IPS-20b (cell line): ENCODE measurements around the gene ACD.
A peak's percentile ranks its signal among the peaks of the same experiment; 100 is the strongest.

ENCODE experiments used
- H3K27ac ChIP-seq: one replicate; pipeline ENCODE4 v1.5.1; 2013; ENCODE audit warnings: low read length
- H3K27me3 ChIP-seq: 2 replicates; pipeline ENCODE4 v1.6.1; 2013; ENCODE audit warnings: mild to moderate bottlenecking, low read length, inconsistent platforms; ENCODE audit not compliant: insufficient read depth
- H3K36me3 ChIP-seq: 2 replicates; pipeline ENCODE4 v1.6.1; 2013; ENCODE audit warnings: low read depth, mild to moderate bottlenecking, inconsistent platforms, low read length, moderate library complexity; ENCODE audit not compliant: insufficient read depth
- H3K4me1 ChIP-seq: 2 replicates; pipeline ENCODE4 v1.6.1; 2013; ENCODE audit warnings: mild to moderate bottlenecking, control low read depth, inconsistent platforms, low read length, moderate library complexity; ENCODE audit not compliant: insufficient read depth
- H3K4me3 ChIP-seq: 2 replicates; pipeline ENCODE4 v1.5.1; 2013; ENCODE audit warnings: mild to moderate bottlenecking, low read length, inconsistent platforms
- H3K9ac ChIP-seq: 2 replicates; pipeline ENCODE4 v1.6.1; 2013; ENCODE audit warnings: low read depth, mild to moderate bottlenecking, inconsistent platforms, low read length, moderate library complexity
- H3K9me3 ChIP-seq: 2 replicates; pipeline ENCODE4 v1.6.1; 2013; ENCODE audit warnings: mild to moderate bottlenecking, low read depth, low read length, inconsistent platforms; ENCODE audit not compliant: insufficient read depth

The ACD gene

DNA sequence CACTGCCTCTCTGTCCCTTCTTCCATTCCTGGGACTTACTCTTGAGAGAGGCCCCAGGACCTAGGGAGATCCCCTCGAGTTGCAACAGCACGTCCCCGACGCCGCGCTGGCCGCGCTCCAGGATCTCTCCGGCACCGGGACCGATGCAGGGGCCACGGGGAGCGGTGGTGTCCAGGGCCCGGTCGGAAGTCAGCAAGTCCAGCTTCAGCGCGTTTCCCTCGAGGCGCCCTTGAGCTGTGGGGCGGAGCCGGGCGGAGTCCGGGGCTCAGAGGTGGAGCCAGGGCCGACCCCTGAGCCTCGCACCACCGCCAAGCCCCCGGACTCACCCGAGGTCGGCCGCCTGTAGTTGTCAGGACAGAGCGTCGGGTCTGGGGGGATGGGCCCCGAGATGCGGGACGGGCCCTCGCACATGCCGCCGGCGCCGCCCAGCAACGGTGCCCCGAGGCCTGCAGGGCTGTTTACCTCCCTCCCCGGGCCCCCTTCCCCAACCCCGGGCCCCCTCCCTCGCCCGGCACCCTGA is 6.0 kb upstream of the ACD start:
- Histone ChIP-seq H3K9me3 (no peaks in the 10 kb centered on the region), H3K4me3 (peak overlapping the region; percentile 62), H3K4me1 (0 out of 2 replicates have a peak, but pooled peaks cover 5% of the 10 kb centered on the region), H3K27me3 (peaks cover 18% of the 10 kb centered on the region), H3K9ac (peak overlapping the region; percentile 69; the same call in 1 of the 2 replicates), H3K27ac (no peak overlapping the region), H3K36me3 (no peaks in the 10 kb centered on the region)

- Histone ChIP-seq H3K9ac (peak overlapping the region; percentile 69; the same call in 1 of the 2 replicates), H3K36me3 (no peaks in the 10 kb centered on the region), H3K27me3 (peaks cover 18% of the 10 kb centered on the region), H3K4me1 (0 out of 2 replicates have a peak, but pooled peaks cover 5% of the 10 kb centered on the region), H3K4me3 (peak overlapping the region; percentile 62), H3K27ac (no peak overlapping the region), H3K9me3 (no peaks in the 10 kb centered on the region)
Observed at GRCh38 chr16:67665598-67665997, 5.5 kb upstream of the ACD start.

DNA sequence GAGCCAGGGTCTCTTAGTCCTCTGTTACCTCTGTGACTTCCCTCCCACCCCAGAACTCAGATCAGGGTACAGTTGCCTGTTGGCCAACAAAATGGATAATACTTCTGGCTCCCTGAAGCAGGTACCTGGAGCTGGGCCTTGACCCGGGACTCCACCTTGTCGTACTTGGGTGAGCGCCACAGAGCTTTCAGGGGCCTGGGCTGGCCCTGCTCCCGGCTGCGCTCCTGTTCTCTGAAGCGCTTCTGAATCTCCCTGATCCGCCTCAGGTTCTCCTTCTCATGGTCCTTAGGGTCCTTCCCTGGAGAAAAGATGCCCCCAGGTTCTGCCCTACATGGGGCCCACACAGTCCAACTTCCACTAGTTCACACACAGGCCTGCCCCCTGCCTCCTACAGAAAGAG is 4.8 kb upstream of the ACD start:
- H3K4me1 ChIP-seq: 0 out of 2 replicates have a peak, but pooled peaks cover 5% of the 10 kb centered on the region

DNA sequence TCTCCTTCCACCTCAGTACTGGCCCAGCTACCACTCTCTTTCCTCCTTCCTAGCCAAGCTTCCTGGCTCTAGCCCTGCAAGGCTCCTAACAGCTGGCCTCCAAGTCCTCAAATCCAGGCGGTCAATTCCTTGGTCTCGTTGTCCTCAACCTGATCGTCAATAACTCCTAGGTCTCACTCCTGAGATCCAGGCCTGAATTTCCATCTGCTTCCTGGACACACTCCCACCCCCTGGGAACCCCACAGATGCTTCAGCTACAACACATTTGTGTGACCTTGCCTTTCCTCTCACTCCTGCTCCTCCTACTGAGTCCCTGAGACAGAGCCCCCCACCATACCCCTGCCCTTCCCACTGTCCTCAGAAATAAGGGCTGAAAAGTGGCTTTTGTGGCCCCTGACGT is 4.2 kb upstream of the ACD start:
- peaks cover 7% of the 10 kb centered on the region; the same call in 1 of the 2 replicates for H3K4me1 ChIP-seq
- no peak overlapping the region for H3K27ac ChIP-seq
- no peaks in the 10 kb centered on the region for H3K9me3 ChIP-seq
- no peaks in the 10 kb centered on the region for H3K36me3 ChIP-seq
- no peak overlapping the region for H3K9ac ChIP-seq
- no peak overlapping the region for H3K4me3 ChIP-seq
- H3K27me3 ChIP-seq: peaks cover 19% of the 10 kb centered on the region

More for the DNA sequence above, 4.8 kb upstream of the ACD start:
- no peak overlapping the region for H3K4me3 ChIP-seq
- no peaks in the 10 kb centered on the region for H3K36me3 ChIP-seq
- no peaks in the 10 kb centered on the region for H3K9me3 ChIP-seq
- H3K27ac ChIP-seq: no peak overlapping the region
- peaks cover 18% of the 10 kb centered on the region for H3K27me3 ChIP-seq
- no peak overlapping the region for H3K9ac ChIP-seq

- H3K4me1 ChIP-seq: peaks cover 10% of the 10 kb centered on the region; the same call in 1 of the 2 replicates
- peaks cover 23% of the 10 kb centered on the region for H3K27me3 ChIP-seq
- no peaks in the 10 kb centered on the region for H3K36me3 ChIP-seq
- no peak overlapping the region for H3K4me3 ChIP-seq
- no peak overlapping the region for H3K9ac ChIP-seq
- no peak overlapping the region for H3K27ac ChIP-seq
- H3K9me3 ChIP-seq: no peaks in the 10 kb centered on the region
Observed at GRCh38 chr16:67663877-67664222, 3.8 kb upstream of the ACD start.

DNA sequence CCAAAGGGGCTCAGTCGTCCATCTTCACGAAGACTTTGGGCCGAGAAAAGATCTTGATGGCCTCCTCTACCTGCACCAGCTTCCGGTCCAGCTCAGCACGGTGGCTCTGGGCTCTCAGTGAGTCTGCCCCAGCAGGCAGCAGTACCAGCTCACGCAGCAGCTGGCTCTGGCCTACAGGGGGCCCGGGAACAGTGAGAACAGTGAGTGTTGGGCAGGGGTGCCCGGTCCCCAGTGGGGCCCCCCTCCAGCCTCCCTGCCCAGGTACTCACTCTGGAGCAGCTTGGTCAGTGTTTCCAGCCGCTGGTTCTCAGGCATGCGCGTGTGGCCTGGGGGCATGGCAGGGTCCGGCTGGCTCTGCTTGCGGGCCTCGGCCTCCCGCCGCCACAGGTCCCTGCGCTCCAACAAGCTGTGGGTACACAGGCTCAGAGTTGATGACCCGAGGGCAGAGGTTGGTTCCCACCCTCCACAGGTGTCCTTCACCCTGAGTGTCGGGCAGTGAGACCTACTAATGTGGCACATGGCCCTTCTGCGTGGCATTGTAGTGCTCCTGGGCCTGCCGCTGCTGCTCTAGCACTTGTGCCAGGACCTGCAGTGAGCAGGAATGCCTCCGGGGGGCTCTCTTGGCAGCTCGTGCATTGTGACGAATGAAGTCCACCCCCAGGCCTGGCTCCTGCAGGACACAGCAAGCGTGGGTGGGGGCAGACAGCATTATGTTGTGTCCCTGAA is 3.3 kb upstream of the ACD start:
- no peak overlapping the region for H3K27ac ChIP-seq
- peaks cover 25% of the 10 kb centered on the region for H3K27me3 ChIP-seq
- no peak overlapping the region for H3K4me3 ChIP-seq
- H3K36me3 ChIP-seq: peaks cover 3% of the 10 kb centered on the region; the same call in 1 of the 2 replicates
- H3K4me1 ChIP-seq: peaks cover 10% of the 10 kb centered on the region; the same call in 1 of the 2 replicates
- H3K9ac ChIP-seq: no peak overlapping the region
- H3K9me3 ChIP-seq: no peaks in the 10 kb centered on the region

GRCh38 chr16:67662653-67663010 is 2.6 kb upstream of the ACD start:
- H3K4me1 ChIP-seq: peaks cover 10% of the 10 kb centered on the region; the same call in 1 of the 2 replicates
- no peak overlapping the region for H3K27ac ChIP-seq
- H3K9ac ChIP-seq: no peak overlapping the region
- H3K9me3 ChIP-seq: no peaks in the 10 kb centered on the region
- no peak overlapping the region for H3K4me3 ChIP-seq
- peaks cover 25% of the 10 kb centered on the region for H3K27me3 ChIP-seq
- H3K36me3 ChIP-seq: peaks cover 10% of the 10 kb centered on the region; the same call in 1 of the 2 replicates

DNA sequence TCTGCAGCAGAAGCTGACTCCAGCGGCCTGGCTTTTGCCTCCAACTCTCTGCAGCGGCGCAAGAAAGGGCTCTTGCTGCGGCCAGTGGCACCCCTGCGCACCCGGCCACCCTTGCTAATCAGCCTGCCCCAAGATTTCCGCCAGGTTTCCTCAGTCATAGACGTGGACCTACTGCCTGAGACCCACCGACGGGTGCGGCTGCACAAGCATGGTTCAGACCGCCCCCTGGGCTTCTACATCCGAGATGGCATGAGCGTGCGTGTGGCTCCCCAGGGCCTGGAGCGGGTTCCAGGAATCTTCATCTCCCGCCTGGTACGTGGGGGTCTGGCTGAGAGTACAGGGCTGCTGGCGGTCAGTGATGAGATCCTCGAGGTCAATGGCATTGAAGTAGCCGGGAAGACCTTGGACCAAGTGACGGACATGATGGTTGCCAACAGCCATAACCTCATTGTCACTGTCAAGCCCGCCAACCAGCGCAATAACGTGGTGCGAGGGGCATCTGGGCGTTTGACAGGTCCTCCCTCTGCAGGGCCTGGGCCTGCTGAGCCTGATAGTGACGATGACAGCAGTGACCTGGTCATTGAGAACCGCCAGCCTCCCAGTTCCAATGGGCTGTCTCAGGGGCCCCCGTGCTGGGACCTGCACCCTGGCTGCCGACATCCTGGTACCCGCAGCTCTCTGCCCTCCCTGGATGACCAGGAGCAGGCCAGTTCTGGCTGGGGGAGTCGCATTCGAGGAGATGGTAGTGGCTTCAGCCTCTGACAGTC is 2.0 kb upstream of the ACD start:
- H3K4me3 ChIP-seq: peak overlapping the region; percentile 70; the same call in 1 of the 2 replicates
- no peak overlapping the region for H3K27ac ChIP-seq
- peaks cover 19% of the 10 kb centered on the region for H3K27me3 ChIP-seq
- peaks cover 10% of the 10 kb centered on the region; the same call in 1 of the 2 replicates for H3K4me1 ChIP-seq
- no peaks in the 10 kb centered on the region for H3K9me3 ChIP-seq
- no peak overlapping the region for H3K9ac ChIP-seq
- peaks cover 12% of the 10 kb centered on the region; the same call in 1 of the 2 replicates for H3K36me3 ChIP-seq

- H3K4me1 ChIP-seq: peaks cover 10% of the 10 kb centered on the region; the same call in 1 of the 2 replicates
- peaks cover 12% of the 10 kb centered on the region; the same call in 1 of the 2 replicates for H3K36me3 ChIP-seq
- H3K9ac ChIP-seq: peak overlapping the region; percentile 56; the same call in 1 of the 2 replicates
- H3K9me3 ChIP-seq: no peaks in the 10 kb centered on the region
- no peak overlapping the region for H3K27ac ChIP-seq
- H3K4me3 ChIP-seq: peak overlapping the region; percentile 70
- H3K27me3 ChIP-seq: peaks cover 17% of the 10 kb centered on the region; the same call in 1 of the 2 replicates
Observed at GRCh38 chr16:67661101-67661761, 1.2 kb upstream of the ACD start.

GRCh38 chr16:67660564-67661028 is 536 bp upstream of the ACD start, which contains the start of gene PARD6A:
TSS of gene PARD6A (plus strand) at chr16:67660960. CDS start at chr16:67661039, 79 bp downstream.
- Histone ChIP-seq H3K27me3 (peaks cover 17% of the 10 kb centered on the region; the same call in 1 of the 2 replicates), H3K27ac (peak within 1 kb of the TSS; percentile 77), H3K9ac (peak within 1 kb of the TSS; percentile 80), H3K4me3 (peak within 1 kb of the TSS; percentile 94), H3K4me1 (peaks cover 10% of the 10 kb centered on the region; the same call in 1 of the 2 replicates), H3K36me3 (peaks cover 12% of the 10 kb centered on the region; the same call in 1 of the 2 replicates), H3K9me3 (no peaks in the 10 kb centered on the region)
